ENCODE measurements around the gene SDHB.

SDHB gene

DNA sequence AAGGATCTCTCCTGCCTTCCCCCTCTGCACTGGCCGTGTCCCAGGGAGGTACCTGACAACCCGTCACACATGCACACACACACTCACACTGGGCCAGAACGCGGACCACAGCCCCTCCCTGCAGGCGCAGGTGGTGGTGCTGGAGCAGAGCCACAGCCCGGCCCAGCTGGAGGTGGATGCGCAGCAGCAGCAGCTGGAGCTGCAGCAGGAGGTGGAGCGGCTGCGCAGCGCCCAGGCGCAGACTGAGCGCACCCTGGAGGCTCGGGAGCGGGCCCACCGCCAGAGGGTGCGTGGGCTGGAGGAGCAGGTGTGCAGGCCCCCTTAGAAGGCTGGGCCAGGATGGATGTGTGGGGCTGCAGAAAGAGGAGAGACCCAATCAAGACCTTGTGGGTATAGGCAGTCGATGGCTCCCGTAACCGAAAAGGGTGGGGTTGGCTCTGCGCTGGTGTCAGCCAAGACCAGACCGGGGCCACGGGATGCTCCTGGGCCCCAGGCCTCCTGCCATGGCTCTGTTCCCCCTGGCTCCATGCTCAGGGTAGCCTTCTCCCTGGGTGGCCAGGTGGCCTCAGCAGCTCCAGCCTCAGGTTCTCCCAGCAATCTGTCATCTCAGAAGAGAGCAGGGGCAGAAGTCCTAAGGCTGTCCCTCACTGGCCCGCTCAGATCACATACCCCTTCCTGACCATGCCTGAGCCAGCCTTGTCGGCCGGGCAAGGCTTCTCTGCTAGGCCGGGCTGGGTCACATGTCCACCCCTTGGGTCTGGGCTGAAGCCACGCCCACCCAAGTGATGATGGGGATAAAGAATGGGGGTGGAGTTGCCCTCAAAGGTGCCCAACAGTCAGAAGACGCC, 82.3 kb downstream of the SDHB start:
- DNase-seq (ENCODE audit: low read depth, low spot score), result peak; percentile 64
- H3K4me3 ChIP-seq (ENCODE audit: low read depth, low read length), result no peak overlapping the region
- TF ChIP-seq, protein P1, sequence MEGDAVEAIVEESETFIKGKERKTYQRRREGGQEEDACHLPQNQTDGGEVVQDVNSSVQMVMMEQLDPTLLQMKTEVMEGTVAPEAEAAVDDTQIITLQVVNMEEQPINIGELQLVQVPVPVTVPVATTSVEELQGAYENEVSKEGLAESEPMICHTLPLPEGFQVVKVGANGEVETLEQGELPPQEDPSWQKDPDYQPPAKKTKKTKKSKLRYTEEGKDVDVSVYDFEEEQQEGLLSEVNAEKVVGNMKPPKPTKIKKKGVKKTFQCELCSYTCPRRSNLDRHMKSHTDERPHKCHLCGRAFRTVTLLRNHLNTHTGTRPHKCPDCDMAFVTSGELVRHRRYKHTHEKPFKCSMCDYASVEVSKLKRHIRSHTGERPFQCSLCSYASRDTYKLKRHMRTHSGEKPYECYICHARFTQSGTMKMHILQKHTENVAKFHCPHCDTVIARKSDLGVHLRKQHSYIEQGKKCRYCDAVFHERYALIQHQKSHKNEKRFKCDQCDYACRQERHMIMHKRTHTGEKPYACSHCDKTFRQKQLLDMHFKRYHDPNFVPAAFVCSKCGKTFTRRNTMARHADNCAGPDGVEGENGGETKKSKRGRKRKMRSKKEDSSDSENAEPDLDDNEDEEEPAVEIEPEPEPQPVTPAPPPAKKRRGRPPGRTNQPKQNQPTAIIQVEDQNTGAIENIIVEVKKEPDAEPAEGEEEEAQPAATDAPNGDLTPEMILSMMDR (IDR thresholded peaks at IDR 0.05; ENCODE audit: low read depth, low read length), result no peak
- in situ Hi-C loops (cut with HindIII; ENCODE audit: low sequenced_read_pairs), result no loop called here

DNA sequence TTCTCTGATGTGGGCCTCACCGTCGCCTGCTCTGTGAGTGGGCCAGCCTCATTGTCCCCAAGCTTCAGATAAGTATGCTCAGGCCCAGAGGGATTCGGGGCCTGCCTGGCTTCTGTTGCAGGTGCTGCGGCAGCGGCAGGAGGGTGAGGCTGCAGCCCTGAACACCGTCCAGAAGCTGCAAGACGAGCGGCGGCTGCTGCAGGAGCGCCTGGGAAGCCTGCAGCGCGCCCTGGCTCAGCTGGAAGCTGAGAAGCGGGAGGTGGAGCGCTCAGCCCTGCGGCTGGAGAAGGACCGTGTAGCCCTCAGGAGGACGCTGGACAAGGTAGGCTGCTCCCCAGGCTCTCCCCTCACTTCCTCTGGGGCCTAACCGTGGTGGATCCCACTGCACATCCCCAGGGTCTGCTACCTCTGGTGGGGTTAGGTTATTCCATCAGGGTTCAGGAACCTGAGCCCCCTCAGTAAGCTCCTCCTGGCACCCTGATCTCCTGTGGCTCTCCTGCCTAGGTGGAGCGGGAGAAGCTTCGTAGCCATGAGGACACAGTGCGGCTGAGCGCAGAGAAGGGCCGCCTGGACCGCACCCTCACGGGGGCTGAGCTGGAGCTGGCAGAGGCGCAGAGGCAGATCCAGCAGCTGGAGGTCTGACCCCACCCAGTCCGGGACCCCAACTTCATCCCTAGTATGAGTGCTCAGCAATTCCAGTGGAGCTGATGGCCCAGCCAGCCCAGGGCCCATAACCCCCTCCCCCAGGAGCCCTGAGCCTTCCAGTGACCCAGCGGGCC, 83.5 kb downstream of the SDHB start:
- H3K4me3 ChIP-seq (ENCODE audit: low read depth, low read length), result no peak overlapping the region
- TF ChIP-seq, protein P1 (IDR thresholded peaks at IDR 0.05; ENCODE audit: low read depth, low read length), result no peak
- in situ Hi-C loops (cut with HindIII; ENCODE audit: low sequenced_read_pairs), result no loop called here
- no peak for DNase-seq (ENCODE audit: low read depth, low spot score)

DNA sequence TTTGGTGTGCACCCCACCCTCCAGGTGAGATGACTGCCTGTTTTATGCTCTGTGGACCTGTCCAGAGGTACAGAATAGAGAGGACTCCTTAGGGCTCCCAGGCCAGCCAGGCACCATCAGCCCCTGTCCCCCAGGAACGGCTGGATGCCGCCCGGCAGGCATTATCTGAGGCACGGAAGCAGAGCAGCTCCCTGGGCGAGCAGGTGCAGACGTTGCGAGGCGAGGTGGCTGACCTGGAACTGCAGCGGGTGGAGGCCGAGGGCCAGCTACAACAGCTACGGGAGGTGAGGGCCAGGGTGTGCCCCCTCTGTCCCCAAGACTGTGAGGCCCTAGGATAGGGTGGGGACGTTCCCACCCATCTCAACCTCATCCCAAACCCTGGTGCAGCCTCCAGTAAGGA, 84.2 kb downstream of the SDHB start:
- in situ Hi-C loops (cut with HindIII; ENCODE audit: low sequenced_read_pairs), result no loop called here
- no peak for DNase-seq (ENCODE audit: low read depth, low spot score)
- TF ChIP-seq, protein P1 (IDR thresholded peaks at IDR 0.05; ENCODE audit: low read depth, low read length), result no peak
- no peak overlapping the region for H3K4me3 ChIP-seq (ENCODE audit: low read depth, low read length)

DNA sequence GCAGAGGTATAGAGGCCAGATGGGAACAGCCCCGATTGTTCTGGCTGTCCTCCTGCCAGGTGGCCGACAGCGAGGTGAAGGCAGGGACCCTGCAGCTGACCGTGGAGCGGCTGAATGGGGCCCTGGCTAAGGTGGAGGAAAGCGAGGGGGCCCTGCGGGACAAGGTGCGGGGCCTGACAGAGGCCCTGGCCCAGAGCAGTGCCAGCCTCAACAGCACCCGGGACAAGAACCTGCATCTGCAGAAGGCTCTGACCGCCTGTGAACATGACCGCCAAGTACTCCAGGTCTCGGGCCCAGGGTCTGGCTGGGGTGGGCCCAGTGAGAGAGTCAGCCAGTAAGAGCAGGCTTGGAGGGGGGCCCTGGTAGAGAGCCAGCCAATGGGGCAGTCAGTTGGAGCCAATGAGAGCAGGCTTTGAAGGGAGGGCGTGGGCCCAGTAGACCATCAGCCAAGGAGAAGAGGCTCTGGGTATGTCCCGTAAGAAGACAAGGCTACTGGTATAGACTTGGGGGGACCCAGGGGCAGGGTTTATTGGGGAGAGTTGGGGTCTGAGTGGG, 84.7 kb downstream of the SDHB start:
- TF ChIP-seq, protein P1 (IDR thresholded peaks at IDR 0.05; ENCODE audit: low read depth, low read length), result no peak
- no peak for DNase-seq (ENCODE audit: low read depth, low spot score)
- in situ Hi-C loops (cut with HindIII; ENCODE audit: low sequenced_read_pairs), result no loop called here
- H3K4me3 ChIP-seq (ENCODE audit: low read depth, low read length), result no peak overlapping the region
